HepG2 (cell line): ENCODE results near the gene ANKRD29. TPM values are rescaled to one million over a fixed set of nuclear protein-coding genes. Genes with fewer than 3 reads are reported as not detected.

Experiments
- ERF ChIP-seq: IDR thresholded peaks from 2 replicates; pipeline ENCODE4 v1.6.1; 2018; ENCODE audit warnings: missing biosample characterization, missing genetic modification reagents
- ETV5 ChIP-seq: IDR thresholded peaks from 2 replicates; pipeline ENCODE4 v1.6.1; 2018; ENCODE audit warnings: missing biosample characterization, missing genetic modification reagents, inconsistent platforms, borderline replicate concordance
- FOSL2 ChIP-seq: sonication (generic); formaldehyde crosslinking; IDR thresholded peaks from 2 replicates; pipeline ENCODE4 v1.4.0; 2020; ENCODE audit warnings: missing genetic modification reagents
- GATA4 ChIP-seq: sonication (generic); IDR thresholded peaks from 2 replicates; pipeline ENCODE4 v1.6.1; 2016; ENCODE audit warnings: antibody characterized with exemption, low read depth, borderline replicate concordance
- HOMEZ ChIP-seq: IDR thresholded peaks from 2 replicates; pipeline ENCODE4 v1.6.1; 2016; ENCODE audit warnings: low read depth
- KDM1A ChIP-seq: IDR thresholded peaks from 2 replicates; pipeline ENCODE4 v1.6.1; 2016; ENCODE audit warnings: missing compliant biosample characterization
- KLF9 ChIP-seq: IDR thresholded peaks from 2 replicates; pipeline ENCODE4 v1.6.1; 2016; ENCODE audit warnings: low read depth
- MTA1 ChIP-seq: sonication (generic); formaldehyde crosslinking; IDR thresholded peaks from 2 replicates; pipeline ENCODE4 v1.4.0; 2020; ENCODE audit warnings: missing genetic modification reagents, mild to moderate bottlenecking, borderline replicate concordance
- MXI1 ChIP-seq: IDR thresholded peaks from 3 replicates; pipeline ENCODE4 v1.6.1; 2012; ENCODE audit warnings: low read depth, low read length, inconsistent platforms, borderline replicate concordance
- MYPOP ChIP-seq: sonication (generic); formaldehyde crosslinking; IDR thresholded peaks from 2 replicates; pipeline ENCODE4 v1.8.1; 2023; ENCODE audit warnings: mild to moderate bottlenecking, moderate library complexity, missing genetic modification reagents
- RERE ChIP-seq: IDR thresholded peaks from 2 replicates; pipeline ENCODE4 v1.6.1; 2016; ENCODE audit warnings: low read depth, missing genetic modification reagents, missing compliant biosample characterization
- REXO4 ChIP-seq: sonication (generic); formaldehyde crosslinking; IDR thresholded peaks from 2 replicates; pipeline ENCODE4 v1.8.0; 2022; ENCODE audit warnings: missing genetic modification reagents, mild to moderate bottlenecking, borderline replicate concordance
- ZBTB39 ChIP-seq: sonication (generic); formaldehyde crosslinking; IDR thresholded peaks from 2 replicates; pipeline ENCODE4 v1.5.0; 2020; ENCODE audit warnings: missing genetic modification reagents
- ZMYM3 ChIP-seq: sonication (generic); formaldehyde crosslinking; IDR thresholded peaks from 2 replicates; pipeline ENCODE4 v1.5.1; 2020; ENCODE audit warnings: mild to moderate bottlenecking, missing genetic modification reagents
- ZNF230 ChIP-seq: sonication (generic); formaldehyde crosslinking; IDR thresholded peaks from 2 replicates; pipeline ENCODE4 v1.4.0; 2020; ENCODE audit warnings: mild to moderate bottlenecking, missing genetic modification reagents
- ZNF605 ChIP-seq: sonication (generic); formaldehyde crosslinking; IDR thresholded peaks from 2 replicates; pipeline ENCODE4 v1.8.0; 2022; ENCODE audit warnings: mild to moderate bottlenecking, missing genetic modification reagents
- ZNF614 ChIP-seq: IDR thresholded peaks from 2 replicates; pipeline ENCODE4 v1.6.1; 2018; ENCODE audit warnings: missing biosample characterization, missing genetic modification reagents, inconsistent platforms, borderline replicate concordance
- ZNF788 ChIP-seq: sonication (generic); formaldehyde crosslinking; IDR thresholded peaks from 2 replicates; pipeline ENCODE4 v1.5.0; 2020; ENCODE audit warnings: mild to moderate bottlenecking, missing genetic modification reagents, borderline replicate concordance
- polyA plus RNA-seq, 8 experiments: library from polyadenylated mRNA; depleted of rRNA in 3 of 8; stranded (reverse) in 7 of 8; unstranded in 1 of 8; fragments of >200 nt; fragmentation: Illumina TruSeq in 4 of 8; extraction: Trizol in 4 of 8; gene quantifications; 2 replicates each; pipeline versions ENCODE4 v1.2.1 to v1.2.3, GENCODE V29; 2011 to 2016; ENCODE audit warnings: low read depth in 4 of 8, missing spikeins in 1 of 8, mixed read lengths in 1 of 8; ENCODE audit not compliant: insufficient read depth in 1 of 8
- total RNA-seq, 5 experiments: library from RNA; depleted of rRNA; stranded (reverse); fragments of >200 nt; fragmentation: Illumina TruSeq; extraction: Trizol; gene quantifications; 2 replicates each; pipeline ENCODE4 v1.2.3, GENCODE V29; 2016; ENCODE audit warnings: low read depth in 1 of 5

The ANKRD29 gene
- total and polyA plus RNA-seq, 2 of the 13 experiments (the other 11 are each of a cell fraction or from before 2014, with no cell fraction given), result not detected

GRCh38 chr18:23629444-23629946, 33.2 kb downstream of the ANKRD29 start (continued):
- TF ChIP-seq ZBTB39 (CRISPR knock-in tag) (peak; percentile 75; the same call in 1 of the 2 replicates), MXI1 (peak; percentile 72; the same call in 1 of the 3 replicates), ZMYM3 (CRISPR knock-in tag) (no peak), MTA1 (CRISPR knock-in tag) (0 out of 2 replicates have a peak, but pooled peaks have one; percentile 1), ZNF614 (CRISPR knock-in tag) (0 out of 2 replicates have a peak, but pooled peaks have one; percentile 50), RERE (CRISPR knock-in tag) (peak; percentile 95), GATA4 (peak; percentile 33; the same call in 1 of the 2 replicates), KDM1A (CRISPR knock-in tag) (peak; percentile 59; the same call in 1 of the 2 replicates), ERF (CRISPR knock-in tag) (0 out of 2 replicates have a peak, but pooled peaks have one; percentile 47), FOSL2 (CRISPR knock-in tag) (peak; percentile 84), KLF9 (CRISPR knock-in tag) (no peak), ZNF230 (CRISPR knock-in tag) (0 out of 2 replicates have a peak, but pooled peaks have one; percentile 28), ETV5 (CRISPR knock-in tag) (peak; percentile 44; the same call in 1 of the 2 replicates), ZNF605 (CRISPR knock-in tag) (0 out of 2 replicates have a peak, but pooled peaks have one; percentile 24), ZNF788 (CRISPR knock-in tag) (peak; percentile 27; the same call in 1 of the 2 replicates), MYPOP (CRISPR knock-in tag) (no peak; the same call in 1 of the 2 replicates), HOMEZ (CRISPR knock-in tag) (peak; percentile 22; the same call in 1 of the 2 replicates), REXO4 (CRISPR knock-in tag) (no peak)
